GM12878 (cell line): ENCODE data around the gene TCP1. TPM values are rescaled to one million over a fixed set of nuclear protein-coding genes. Genes with fewer than 3 reads are reported as not detected.
"Not testable (repeated sequence)": the region's sequence is repeated elsewhere in the genome, so short reads cannot be mapped to it uniquely, and the experiment has no call there.

Source experiments
- ATAC-seq: fragments of 200-7000 bp; cut with Tn5 transposase; 3 replicates; pipeline ENCODE4 v1.9.1; 2020; ENCODE audit warnings: mild to moderate bottlenecking, moderate library complexity
- BruUV-seq: library from RNA; stranded (reverse); fragments of 400-500 nt; replicated peaks from 2 replicates; lab custom pipeline; 2021; lab: Mats Ljungman, UMichigan
- CTCF ChIA-PET: fragments of 300-600 bp; sonication (Branson Sonifier 250); formaldehyde crosslinking; extraction: SDS; loops from one replicate; lab custom pipeline; 2021; ENCODE audit warnings: inconsistent platforms; lab: Yijun Ruan, JAX
- POLR2A ChIA-PET: fragments of 350-600 bp; formaldehyde crosslinking; extraction: SDS; loops from one replicate; lab custom pipeline; 2021; ENCODE audit warnings: inconsistent platforms; lab: Charles Lee
- RAD21 ChIA-PET: fragments of 300-600 bp; sonication (Branson Sonifier 250); formaldehyde crosslinking; loops from one replicate; lab custom pipeline; 2023; ENCODE audit warnings: antibody characterized with exemption; ENCODE audit not compliant: unreplicated experiment; lab: Charles Lee
- SMC1A ChIA-PET: fragments of 300-600 bp; sonication (Branson Sonifier 250); formaldehyde crosslinking; loops from one replicate; lab custom pipeline; 2023; ENCODE audit not compliant: unreplicated experiment, uncharacterized antibody; lab: Charles Lee
- DNase-seq: peaks from one replicate; pipeline ENCODE4 v3.0.0-alpha.2; 2011; ENCODE audit warnings: low read depth, low spot score
- FAIRE-seq: peaks from 3 replicates; lab custom pipeline; 2011; peaks lifted over from hg19 to GRCh38; lab: Jason Lieb, UNC
- H2AFZ ChIP-seq: 2 replicates; pipeline ENCODE4 v1.6.0; 2011; ENCODE audit warnings: low read depth, low read length, control low read depth; ENCODE audit not compliant: control insufficient read depth
- H3K27ac ChIP-seq: 2 replicates; pipeline ENCODE4 v1.5.1; 2011; ENCODE audit warnings: control low read depth; ENCODE audit not compliant: control insufficient read depth, insufficient read depth
- H3K27me3 ChIP-seq, 2 experiments: replicated peaks in 1 of 2; 2 replicates each; pipeline versions ENCODE4 v1.6.0 to v1.6.1; 2011; ENCODE audit warnings: low read length in 1 of 2; ENCODE audit not compliant: control insufficient read depth in 2 of 2, insufficient read depth in 2 of 2
- H3K36me3 ChIP-seq, 2 experiments: 2 replicates each; pipeline ENCODE4 v1.5.1; 2011; ENCODE audit warnings: low read length in 1 of 2; ENCODE audit not compliant: control insufficient read depth in 2 of 2, insufficient read depth in 2 of 2
- H3K4me1 ChIP-seq: 2 replicates; pipeline ENCODE4 v1.6.1; 2011; ENCODE audit warnings: mild to moderate bottlenecking, low read length, moderate library complexity, mixed read lengths; ENCODE audit not compliant: control insufficient read depth, insufficient read depth
- H3K4me2 ChIP-seq: 2 replicates; pipeline ENCODE4 v1.6.0; 2011; ENCODE audit warnings: control low read depth; ENCODE audit not compliant: control insufficient read depth, insufficient read depth
- H3K4me3 ChIP-seq: fragments of 200-600 bp; sonication (generic); 2 replicates; pipeline ENCODE4 v1.5.1; 2016
- H3K79me2 ChIP-seq: 2 replicates; pipeline ENCODE4 v1.6.0; 2011; ENCODE audit warnings: low read length; ENCODE audit not compliant: control insufficient read depth, insufficient read depth
- H3K9ac ChIP-seq: 2 replicates; pipeline ENCODE4 v1.8.0; 2011; ENCODE audit warnings: low read length, control low read depth, mixed read lengths; ENCODE audit not compliant: control insufficient read depth, insufficient read depth
- H3K9me3 ChIP-seq: replicated peaks from 3 replicates; pipeline ENCODE4 v1.5.1; 2011; ENCODE audit warnings: mild to moderate bottlenecking, low read length; ENCODE audit not compliant: control insufficient read depth, insufficient read depth
- H4K20me1 ChIP-seq: 2 replicates; pipeline ENCODE4 v1.6.0; 2011; ENCODE audit not compliant: control insufficient read depth, insufficient read depth
- CTCF ChIP-seq, 3 experiments: IDR thresholded peaks in 2 of 3; conservative IDR thresholded peaks in 1 of 3; 2 replicates each; pipeline ENCODE4 v1.5.1; 2011; ENCODE audit warnings: low read depth in 3 of 3, low read length in 3 of 3, mild to moderate bottlenecking in 3 of 3, control low read depth in 2 of 3, moderate library complexity in 2 of 3, inconsistent platforms in 1 of 3, mixed read lengths in 1 of 3; ENCODE audit not compliant: control insufficient read depth in 2 of 3, insufficient read depth in 1 of 3; ENCODE audit errors: extremely low read depth in 1 of 3
- HDAC2 ChIP-seq: fragments of 200-600 bp; sonication (generic); IDR thresholded peaks from 2 replicates; pipeline ENCODE4 v1.6.1; 2017
- POLR2A ChIP-seq: IDR thresholded peaks from 2 replicates; pipeline ENCODE4 v1.6.1; 2011; ENCODE audit warnings: low read depth, mild to moderate bottlenecking, low read length
- STAT3 ChIP-seq: IDR thresholded peaks from 2 replicates; pipeline ENCODE4 v1.6.1; 2011; ENCODE audit warnings: low read depth, low read length, improper control_type of control experiment
- YBX1 ChIP-seq: fragments of 450-650 bp; IDR thresholded peaks from 2 replicates; pipeline ENCODE4 v1.6.1; 2016; ENCODE audit warnings: antibody characterized with exemption
- ZBED1 ChIP-seq: IDR thresholded peaks from 2 replicates; pipeline ENCODE4 v1.6.1; 2016; ENCODE audit warnings: borderline replicate concordance
- WGBS: methylation state at CpG from one replicate; pipeline ENCODE4 v1.1.6; 2016; ENCODE audit warnings: low lambda C conversion rate; ENCODE audit not compliant: insufficient replicate concordance, insufficient coverage; ENCODE audit errors: missing lambda C conversion rate; 5-methylcytosine and 5-hydroxymethylcytosine counted together
- in situ Hi-C: fragments of 300-500 bp; cut with MboI; formaldehyde crosslinking; loops from 9 replicates; pipeline ENCODE4 v1.14.3; 2018; ENCODE audit warnings: mixed read lengths
- intact Hi-C: fragments of 100-400 bp; cut with micrococcal nuclease; formaldehyde crosslinking; loops from one replicate; pipeline ENCODE4 v1.14.2; 2022; ENCODE audit not compliant: unreplicated experiment
- polyA plus RNA-seq, 11 experiments: library from polyadenylated mRNA; depleted of rRNA in 4 of 11; unstranded in 6 of 11; stranded (reverse) in 5 of 11; fragments of >200 nt; fragmentation: Nextera tagmentation in 4 of 11; fragmentation: Illumina TruSeq in 1 of 11; extraction: Ambion mirVana in 4 of 11; extraction: Trizol in 1 of 11; gene quantifications; 1 replicate in 1 of 11; 2 replicates in 10 of 11; pipeline versions ENCODE4 v1.2.1 to v1.2.3, GENCODE V29; 2011 to 2016; ENCODE audit warnings: inconsistent platforms in 2 of 11, missing spikeins in 2 of 11, low read depth in 1 of 11
- total RNA-seq, 4 experiments: library from RNA; depleted of rRNA in 3 of 4; stranded (reverse); fragments of >200 nt in 3 of 4; fragmentation: Illumina TruSeq in 1 of 4; extraction: Trizol in 1 of 4; gene quantifications; 2 replicates each; pipeline versions ENCODE4 v1.2.1 to v1.2.3, GENCODE V29; 2013 to 2021

The TCP1 gene
- total and polyA plus RNA-seq, 10 of the 15 experiments (the other 5 are each of a cell fraction or from before 2014, with no cell fraction given), result 133 to 457 (median 306) TPM

GRCh38 chr6:159826004-159826403 is 36.6 kb upstream of the TCP1 start (continued):
- TF ChIP-seq CTCF (IDR thresholded peaks at IDR 0.05 in 2 of 3, conservative IDR thresholded peaks at IDR 0.05 in 1 of 3; ENCODE audit: control insufficient read depth in 2 of 3, extremely low read depth in 1 of 3, insufficient read depth in 1 of 3, low read depth in 3 of 3, low read length in 3 of 3) (no peak), YBX1 (no peak), POLR2A (no peak)
- TF ChIP-seq, all 136 proteins: peak for 0

GRCh38 chr6:159824690-159825089 is 35.3 kb upstream of the TCP1 start:
- H3K36me3 ChIP-seq, in situ Hi-C loops, DNase-seq, H3K4me1 ChIP-seq, RAD21 ChIA-PET, H4K20me1 ChIP-seq, H3K9me3 ChIP-seq, H3K79me2 ChIP-seq, H3K27me3 ChIP-seq, H3K9ac ChIP-seq, ATAC-seq, H3K27ac ChIP-seq, FAIRE-seq, CTCF ChIA-PET, POLR2A ChIA-PET, BruUV-seq, H2AFZ ChIP-seq, H3K4me2 ChIP-seq, intact Hi-C loops, H3K4me3 ChIP-seq: not testable (repeated sequence)
- SMC1A ChIA-PET, result interaction anchor here (1.1 to 1.5 kb wide), 2 partner anchors 12 to 13 kb away, joined by 3 to 5 read pairs; no protein-coding TSS in a partner anchor
- WGBS, result 65% methylated on average over 9 of the region's 9 CpGs

DNA sequence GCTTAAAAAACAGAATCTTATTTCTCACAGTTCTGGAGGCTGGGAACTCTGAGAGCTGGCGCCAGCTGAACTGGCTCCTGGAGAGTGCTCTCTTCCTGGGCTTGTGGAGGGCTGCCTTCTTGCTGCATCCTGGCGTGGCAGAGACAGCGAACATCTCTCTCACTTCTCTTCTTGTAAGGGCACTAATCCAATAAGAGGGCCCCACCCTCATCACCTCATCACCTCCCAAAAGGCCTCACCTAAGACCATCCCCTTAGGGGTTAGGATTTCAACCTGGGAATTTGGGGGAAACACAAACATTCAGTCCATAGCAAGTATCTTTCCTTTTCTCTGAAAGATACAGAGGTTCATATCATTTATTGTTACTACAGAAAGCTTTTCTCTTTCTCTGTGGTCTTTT is 34.6 kb upstream of the TCP1 start:
- no peaks in the 10 kb centered on the region; a peak in 1 of 4 replicates for H3K27me3 ChIP-seq
- no peak overlapping the region for H3K4me2 ChIP-seq
- ChIA-PET SMC1A (interaction anchor here (1.1 to 1.5 kb wide), 2 partner anchors 13 kb away, joined by 3 to 5 read pairs; no protein-coding TSS in a partner anchor), RAD21 (no interaction called here), POLR2A (no interaction called here), CTCF (no interaction called here)
- H3K4me1 ChIP-seq, result no peaks in the 10 kb centered on the region
- H3K9me3 ChIP-seq, result no peaks in the 10 kb centered on the region
- ATAC-seq (no peak), FAIRE-seq (no peak), DNase-seq (no peak)
- no peaks in the 10 kb centered on the region for H3K79me2 ChIP-seq
- no peak overlapping the region for H2AFZ ChIP-seq
- H4K20me1 ChIP-seq, result no peaks in the 10 kb centered on the region
- TF ChIP-seq STAT3 (no peak), HDAC2 (no peak), ZBED1 (no peak)
- H3K27ac ChIP-seq, result no peak overlapping the region
- no peak overlapping the region for H3K9ac ChIP-seq
- no peak overlapping the region for H3K4me3 ChIP-seq
- H3K36me3 ChIP-seq, result no peaks in the 10 kb centered on the region
- BruUV-seq, result no TSS peak
- in situ Hi-C loops (no loop called here), intact Hi-C loops (no loop called here)
- WGBS, result 87% methylated on average over 3 of the region's 3 CpGs
